Measurements from ENCODE around the gene TPSG1.

- TF ChIP-seq POLR2AphosphoS5 (IDR thresholded peaks at IDR 0.05; ENCODE audit: low read depth, low read length) (no peak), TAF1 (IDR thresholded peaks at IDR 0.05; ENCODE audit: low read depth, low read length) (no peak), POLR2A (IDR thresholded peaks at IDR 0.05; ENCODE audit: low read depth, low read length) (no peak), SPI1 (IDR thresholded peaks at IDR 0.05; ENCODE audit: low read depth, low read length) (no peak), POU2F2 (IDR thresholded peaks at IDR 0.05; ENCODE audit: low read depth, low read length) (no peak), PAX5 (IDR thresholded peaks at IDR 0.05; ENCODE audit: insufficient read depth, low read length, severe bottlenecking) (no peak)
Observed at GRCh38 chr16:1188432-1189189, 36.5 kb downstream of the TPSG1 start.

Measured in GM12891 (cell line).